NCI-H2081 treated with DMSO at 0.1 percent for 48 hours (cell line): ENCODE measurements around the gene KLHL2.

Experiments
- DNase-seq: peaks from one replicate; lab custom pipeline; 2025; lab: John Stamatoyannopoulos, UW

Gene KLHL2

DNA sequence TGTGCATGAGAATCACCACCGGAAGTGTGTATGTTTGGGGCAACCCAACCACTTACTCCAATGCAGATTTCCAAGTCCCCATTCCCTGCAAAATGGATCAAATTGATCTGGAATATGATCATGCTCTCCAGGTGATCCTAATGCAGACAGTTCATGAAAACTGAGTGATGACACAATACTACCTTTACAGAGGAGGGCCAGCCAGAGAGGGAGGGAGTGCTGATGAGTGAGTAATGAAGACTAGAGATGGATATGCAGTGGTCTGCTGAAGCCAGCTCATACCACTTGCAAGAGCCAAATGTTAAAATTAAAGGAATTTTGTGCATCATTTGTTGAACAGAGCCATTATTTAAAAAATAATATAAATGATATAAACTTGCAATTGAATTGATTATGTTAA, 161.2 kb downstream of the KLHL2 start:
- no peak for DNase-seq

DNA sequence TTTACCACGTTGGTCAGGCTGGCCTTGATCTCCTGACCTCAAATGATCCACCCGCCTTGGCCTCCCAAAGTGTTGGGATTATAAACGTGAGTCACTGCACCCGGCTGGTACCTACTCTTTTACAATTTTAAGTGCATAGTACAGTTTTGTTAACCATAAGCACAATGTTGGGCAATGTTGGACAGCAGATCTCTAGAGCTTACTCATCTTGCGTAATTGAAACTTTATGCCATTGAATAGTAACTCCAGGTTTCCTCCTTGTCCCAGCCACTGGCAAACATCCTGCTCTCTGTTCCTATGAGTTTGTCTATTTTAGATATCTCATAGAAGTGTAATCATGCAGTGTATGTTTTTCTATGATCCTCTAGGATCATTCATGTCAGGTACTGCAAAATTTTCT, 162.2 kb downstream of the KLHL2 start:
- no peak for DNase-seq

DNA sequence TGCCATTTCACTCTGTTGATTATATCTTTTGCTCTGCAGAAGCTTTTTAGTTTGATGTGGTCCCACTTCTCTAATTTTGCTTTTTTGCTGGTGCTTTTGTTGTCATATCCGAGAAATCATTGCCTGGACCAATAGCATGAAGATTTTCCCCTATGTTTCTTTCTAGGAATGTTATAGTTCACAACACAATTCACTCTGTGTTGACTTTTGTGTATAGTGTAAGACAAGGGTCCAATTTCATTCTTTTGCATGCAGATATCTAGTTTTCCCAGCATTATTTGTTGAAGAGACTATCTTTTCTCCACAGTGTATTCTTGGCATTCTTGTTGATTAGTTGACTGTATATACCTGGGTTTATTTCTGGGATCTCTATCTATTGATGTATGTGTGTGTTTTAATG, 163.2 kb downstream of the KLHL2 start:
- no peak for DNase-seq
